ENCODE measurements around the gene KCNJ9. TPM values are rescaled to one million over a fixed set of nuclear protein-coding genes. Genes with fewer than 3 reads are reported as not detected.

KCNJ9 gene
- total and polyA plus RNA-seq, 2 of the 13 experiments (the other 11 are each of a cell fraction or from before 2014, with no cell fraction given) = not detected

DNA sequence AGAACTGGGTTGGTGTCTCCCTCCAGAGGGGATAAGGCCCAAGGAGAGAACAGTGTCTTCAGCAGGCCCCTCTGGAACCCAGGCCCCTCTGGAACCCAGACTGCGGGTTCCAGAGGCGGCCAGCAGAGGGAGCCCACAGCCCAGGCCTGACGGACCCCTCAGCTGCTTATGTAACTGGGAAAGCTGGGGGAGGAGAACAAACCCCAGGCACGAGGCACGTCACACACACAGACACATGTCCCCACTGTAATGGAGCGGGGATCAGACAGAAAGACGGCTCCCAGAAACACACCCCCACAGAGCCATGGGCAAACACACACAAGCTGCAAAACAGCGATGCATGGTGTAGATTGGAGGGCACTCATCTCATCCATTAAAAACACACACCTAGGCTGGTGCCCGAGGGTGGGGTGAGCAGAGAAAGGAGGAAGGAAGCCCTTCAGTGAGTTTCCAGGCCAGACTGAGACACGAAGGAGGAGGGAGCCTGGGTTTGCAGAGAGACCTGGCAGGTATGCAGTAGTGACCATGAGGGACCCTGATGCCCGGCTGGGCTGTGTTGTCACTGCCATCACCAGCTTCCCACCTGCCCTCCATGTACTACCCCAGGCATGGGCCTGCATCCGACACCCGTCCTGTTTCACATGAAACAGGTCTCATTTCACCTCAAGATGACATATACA, 19.8 kb downstream of the KCNJ9 start (continued):
- TF ChIP-seq ZNF704 (CRISPR knock-in tag; IDR thresholded peaks at IDR 0.05; ENCODE audit: borderline replicate concordance) = 0 out of 2 replicates have a peak, but pooled peaks have one; percentile 62
- TF ChIP-seq, protein P1, sequence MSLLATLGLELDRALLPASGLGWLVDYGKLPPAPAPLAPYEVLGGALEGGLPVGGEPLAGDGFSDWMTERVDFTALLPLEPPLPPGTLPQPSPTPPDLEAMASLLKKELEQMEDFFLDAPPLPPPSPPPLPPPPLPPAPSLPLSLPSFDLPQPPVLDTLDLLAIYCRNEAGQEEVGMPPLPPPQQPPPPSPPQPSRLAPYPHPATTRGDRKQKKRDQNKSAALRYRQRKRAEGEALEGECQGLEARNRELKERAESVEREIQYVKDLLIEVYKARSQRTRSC (CRISPR knock-in tag; IDR thresholded peaks at IDR 0.05; ENCODE audit: low read depth) = no peak
- peak; percentile 35 to 73; a peak in 3 of 4 replicates for TF ChIP-seq HMGXB4 (CRISPR knock-in tag; IDR thresholded peaks at IDR 0.05; ENCODE audit: borderline replicate concordance in 1 of 2, low read depth in 1 of 2)
- TF ChIP-seq ARID5B (CRISPR knock-in tag; IDR thresholded peaks at IDR 0.05) = no peak; the same call in 1 of the 2 replicates
- no peak for TF ChIP-seq ZSCAN22 (CRISPR knock-in tag; IDR thresholded peaks at IDR 0.05)
- TF ChIP-seq, protein P2, sequence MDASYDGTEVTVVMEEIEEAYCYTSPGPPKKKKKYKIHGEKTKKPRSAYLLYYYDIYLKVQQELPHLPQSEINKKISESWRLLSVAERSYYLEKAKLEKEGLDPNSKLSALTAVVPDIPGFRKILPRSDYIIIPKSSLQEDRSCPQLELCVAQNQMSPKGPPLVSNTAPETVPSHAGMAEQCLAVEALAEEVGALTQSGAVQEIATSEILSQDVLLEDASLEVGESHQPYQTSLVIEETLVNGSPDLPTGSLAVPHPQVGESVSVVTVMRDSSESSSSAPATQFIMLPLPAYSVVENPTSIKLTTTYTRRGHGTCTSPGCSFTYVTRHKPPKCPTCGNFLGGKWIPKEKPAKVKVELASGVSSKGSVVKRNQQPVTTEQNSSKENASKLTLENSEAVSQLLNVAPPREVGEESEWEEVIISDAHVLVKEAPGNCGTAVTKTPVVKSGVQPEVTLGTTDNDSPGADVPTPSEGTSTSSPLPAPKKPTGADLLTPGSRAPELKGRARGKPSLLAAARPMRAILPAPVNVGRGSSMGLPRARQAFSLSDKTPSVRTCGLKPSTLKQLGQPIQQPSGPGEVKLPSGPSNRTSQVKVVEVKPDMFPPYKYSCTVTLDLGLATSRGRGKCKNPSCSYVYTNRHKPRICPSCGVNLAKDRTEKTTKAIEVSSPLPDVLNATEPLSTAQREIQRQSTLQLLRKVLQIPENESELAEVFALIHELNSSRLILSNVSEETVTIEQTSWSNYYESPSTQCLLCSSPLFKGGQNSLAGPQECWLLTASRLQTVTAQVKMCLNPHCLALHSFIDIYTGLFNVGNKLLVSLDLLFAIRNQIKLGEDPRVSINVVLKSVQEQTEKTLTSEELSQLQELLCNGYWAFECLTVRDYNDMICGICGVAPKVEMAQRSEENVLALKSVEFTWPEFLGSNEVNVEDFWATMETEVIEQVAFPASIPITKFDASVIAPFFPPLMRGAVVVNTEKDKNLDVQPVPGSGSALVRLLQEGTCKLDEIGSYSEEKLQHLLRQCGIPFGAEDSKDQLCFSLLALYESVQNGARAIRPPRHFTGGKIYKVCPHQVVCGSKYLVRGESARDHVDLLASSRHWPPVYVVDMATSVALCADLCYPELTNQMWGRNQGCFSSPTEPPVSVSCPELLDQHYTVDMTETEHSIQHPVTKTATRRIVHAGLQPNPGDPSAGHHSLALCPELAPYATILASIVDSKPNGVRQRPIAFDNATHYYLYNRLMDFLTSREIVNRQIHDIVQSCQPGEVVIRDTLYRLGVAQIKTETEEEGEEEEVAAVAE (CRISPR knock-in tag; IDR thresholded peaks at IDR 0.05; ENCODE audit: borderline replicate concordance) = no peak
- TF ChIP-seq BHLHE40 (IDR thresholded peaks at IDR 0.05; ENCODE audit: low read length) = peak; percentile 57; the same call in 1 of the 2 replicates
- TF ChIP-seq MEF2D (CRISPR knock-in tag; IDR thresholded peaks at IDR 0.05) = no peak
- no peak for TF ChIP-seq ZNF383 (CRISPR knock-in tag; IDR thresholded peaks at IDR 0.05; ENCODE audit: borderline replicate concordance)
- 0 out of 2 replicates have a peak, but pooled peaks have one; percentile 30 for TF ChIP-seq ZBTB7B (CRISPR knock-in tag; IDR thresholded peaks at IDR 0.05)
- no peak for TF ChIP-seq ZNF678 (CRISPR knock-in tag; IDR thresholded peaks at IDR 0.05)
